ENCODE measurements around the gene PPIL3.

DNA sequence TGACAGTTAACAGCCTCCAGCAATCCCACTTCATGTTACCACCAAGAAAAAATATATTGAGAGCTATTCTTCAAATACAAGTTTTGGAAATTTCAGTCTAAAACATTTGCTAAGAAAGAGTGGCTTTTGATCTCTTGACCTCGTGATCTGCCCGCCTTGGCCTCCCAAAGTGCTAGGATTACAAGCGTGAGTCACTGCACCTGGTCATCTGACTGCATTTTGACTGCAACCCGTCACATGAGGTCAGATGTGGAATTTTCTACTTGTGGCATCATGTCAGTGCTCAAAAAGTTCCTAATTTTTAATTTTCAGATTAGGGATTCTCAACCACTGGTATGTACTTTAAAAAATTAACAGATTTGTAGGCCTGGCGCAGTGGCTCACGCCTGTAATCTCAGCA lies 15.3 kb downstream of the PPIL3 start:
- TF ChIP-seq, protein P1, sequence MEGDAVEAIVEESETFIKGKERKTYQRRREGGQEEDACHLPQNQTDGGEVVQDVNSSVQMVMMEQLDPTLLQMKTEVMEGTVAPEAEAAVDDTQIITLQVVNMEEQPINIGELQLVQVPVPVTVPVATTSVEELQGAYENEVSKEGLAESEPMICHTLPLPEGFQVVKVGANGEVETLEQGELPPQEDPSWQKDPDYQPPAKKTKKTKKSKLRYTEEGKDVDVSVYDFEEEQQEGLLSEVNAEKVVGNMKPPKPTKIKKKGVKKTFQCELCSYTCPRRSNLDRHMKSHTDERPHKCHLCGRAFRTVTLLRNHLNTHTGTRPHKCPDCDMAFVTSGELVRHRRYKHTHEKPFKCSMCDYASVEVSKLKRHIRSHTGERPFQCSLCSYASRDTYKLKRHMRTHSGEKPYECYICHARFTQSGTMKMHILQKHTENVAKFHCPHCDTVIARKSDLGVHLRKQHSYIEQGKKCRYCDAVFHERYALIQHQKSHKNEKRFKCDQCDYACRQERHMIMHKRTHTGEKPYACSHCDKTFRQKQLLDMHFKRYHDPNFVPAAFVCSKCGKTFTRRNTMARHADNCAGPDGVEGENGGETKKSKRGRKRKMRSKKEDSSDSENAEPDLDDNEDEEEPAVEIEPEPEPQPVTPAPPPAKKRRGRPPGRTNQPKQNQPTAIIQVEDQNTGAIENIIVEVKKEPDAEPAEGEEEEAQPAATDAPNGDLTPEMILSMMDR (IDR thresholded peaks at IDR 0.05; ENCODE audit: poor library complexity, severe bottlenecking) = no peak
- TF ChIP-seq EZH2 (IDR thresholded peaks at IDR 0.05; ENCODE audit: borderline replicate concordance, insufficient read depth, low read length, poor library complexity, severe bottlenecking) (no peak), SMC3 (conservative IDR thresholded peaks at IDR 0.05; ENCODE audit: poor library complexity) (no peak), POLR2AphosphoS5 (IDR thresholded peaks at IDR 0.05) (no peak), TAF1 (IDR thresholded peaks at IDR 0.05; ENCODE audit: low read depth) (no peak), RAD21 (conservative IDR thresholded peaks at IDR 0.05) (no peak)
